Skin epidermis (tissue), 12 donors: Measurements from ENCODE around the gene THBS2.
"Not testable (repeated sequence)": the region's sequence is repeated elsewhere in the genome, so short reads cannot be mapped to it uniquely, and the experiment has no call there.

Experiments used
- H3K27ac ChIP-seq, 21 experiments: fragments of 200-600 bp; sonication (generic) in 11 of 21; one replicate each; pipeline ENCODE4 v1.5.0; 2020; ENCODE audit warnings: mild to moderate bottlenecking in 3 of 21, inconsistent platforms in 2 of 21, moderate library complexity in 2 of 21
- H3K4me3 ChIP-seq, 7 experiments: fragments of 200-600 bp; sonication (generic) in 2 of 7; one replicate each; pipeline ENCODE4 v1.5.0; 2020; ENCODE audit warnings: inconsistent platforms in 2 of 7, mild to moderate bottlenecking in 2 of 7, moderate library complexity in 1 of 7

THBS2 gene

GRCh38 chr6:169217972-169218371 is 35.7 kb downstream of the THBS2 start:
- Histone ChIP-seq H3K4me3 (no peak overlapping the region), H3K27ac (no peak overlapping the region)

GRCh38 chr6:169216830-169217229 is 36.8 kb downstream of the THBS2 start:
- Histone ChIP-seq H3K4me3 (no peak overlapping the region), H3K27ac (peak overlapping the region in 3 of 21 experiments; percentile 4 to 22 (median 6))

GRCh38 chr6:169215201-169215681 is 38.4 kb downstream of the THBS2 start:
- Histone ChIP-seq H3K27ac (peak overlapping the region in 20 of 21 experiments; percentile 14 to 95 (median 84)), H3K4me3 (no peak overlapping the region)

DNA sequence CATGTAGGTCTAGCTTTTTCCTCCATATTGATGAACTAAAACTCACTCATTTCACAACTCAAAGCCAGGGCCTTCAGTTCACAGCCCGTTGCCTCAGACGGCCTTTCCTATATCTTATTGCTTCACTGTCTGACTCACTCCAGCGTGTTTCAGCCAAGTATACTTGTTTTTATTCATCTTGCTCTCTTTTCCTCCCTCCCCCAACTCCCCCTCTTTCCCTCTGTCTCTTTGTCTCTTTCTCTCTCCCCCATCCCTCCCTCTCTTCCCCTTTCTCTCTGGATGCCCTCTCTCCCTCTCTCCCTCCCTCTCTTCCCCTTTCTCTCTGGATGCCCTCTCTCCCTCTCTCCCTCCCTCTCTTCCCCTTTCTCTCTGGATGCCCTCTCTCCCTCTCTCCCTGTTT is 38.9 kb downstream of the THBS2 start:
- H3K4me3 ChIP-seq, result not testable (repeated sequence)
- peak overlapping the region in 20 of 21 experiments; percentile 34 to 95 (median 85) for H3K27ac ChIP-seq

- H3K27ac ChIP-seq, result peak overlapping the region in 19 of 21 experiments; percentile 74 to 95 (median 85)
- peak overlapping the region in 1 of 7 experiments; percentile 41 for H3K4me3 ChIP-seq
Measured at GRCh38 chr6:169213814-169214520, 39.7 kb downstream of the THBS2 start.

- Histone ChIP-seq H3K27ac (peak overlapping the region in 20 of 21 experiments; percentile 36 to 95 (median 85)), H3K4me3 (peak overlapping the region in 6 of 7 experiments; percentile 3 to 41 (median 18))
Measured at GRCh38 chr6:169212897-169213813, 40.5 kb downstream of the THBS2 start.

DNA sequence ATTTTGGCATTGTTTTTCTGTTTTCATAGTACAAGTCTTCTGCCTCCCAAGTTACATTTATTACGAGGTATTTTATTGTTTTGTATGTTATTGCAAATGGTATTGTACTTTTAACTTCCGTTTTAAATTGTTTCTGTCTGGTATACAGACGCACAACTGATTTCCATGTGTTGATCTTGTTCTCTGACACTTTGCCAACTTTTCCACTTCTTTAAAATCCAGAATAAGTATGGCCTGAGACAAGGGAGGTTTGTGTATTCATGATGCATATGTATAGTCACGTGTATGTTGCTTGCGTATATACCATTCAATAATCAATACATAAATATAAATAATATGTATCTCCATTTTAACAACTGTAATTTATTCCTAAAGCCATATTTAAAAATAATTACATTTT is 41.2 kb downstream of the THBS2 start:
- H3K4me3 ChIP-seq, result peak overlapping the region in 3 of 7 experiments; percentile 4 to 41 (median 26)

DNA sequence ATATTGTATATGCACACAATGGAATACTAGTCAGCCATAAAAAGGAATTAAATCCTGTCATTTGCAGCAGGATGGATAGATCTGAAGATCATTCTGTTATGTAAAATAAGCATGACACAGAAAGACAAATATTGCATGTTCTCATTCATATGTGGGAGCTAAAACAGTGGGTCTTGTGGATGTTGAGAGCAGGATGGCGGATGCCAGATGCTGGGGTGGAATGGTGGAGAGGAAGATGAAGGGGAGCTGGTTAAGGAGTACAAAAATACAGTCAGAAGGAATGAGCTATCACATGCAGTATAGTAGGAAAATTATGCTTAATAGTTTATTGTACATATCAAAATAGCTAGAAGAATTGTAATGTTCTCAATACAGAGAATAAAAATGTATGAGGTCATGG is 41.8 kb downstream of the THBS2 start:
- H3K4me3 ChIP-seq, result no peak overlapping the region

More for the DNA sequence above, 41.2 kb downstream of the THBS2 start:
- peak overlapping the region in 15 of 21 experiments; percentile 32 to 95 (median 85) for H3K27ac ChIP-seq

GRCh38 chr6:169210611-169211010 is 43.0 kb downstream of the THBS2 start:
- H3K4me3 ChIP-seq, result no peak overlapping the region
- no peak overlapping the region for H3K27ac ChIP-seq

More for the DNA sequence above, 41.8 kb downstream of the THBS2 start:
- peak overlapping the region in 1 of 21 experiments; percentile 84 for H3K27ac ChIP-seq

DNA sequence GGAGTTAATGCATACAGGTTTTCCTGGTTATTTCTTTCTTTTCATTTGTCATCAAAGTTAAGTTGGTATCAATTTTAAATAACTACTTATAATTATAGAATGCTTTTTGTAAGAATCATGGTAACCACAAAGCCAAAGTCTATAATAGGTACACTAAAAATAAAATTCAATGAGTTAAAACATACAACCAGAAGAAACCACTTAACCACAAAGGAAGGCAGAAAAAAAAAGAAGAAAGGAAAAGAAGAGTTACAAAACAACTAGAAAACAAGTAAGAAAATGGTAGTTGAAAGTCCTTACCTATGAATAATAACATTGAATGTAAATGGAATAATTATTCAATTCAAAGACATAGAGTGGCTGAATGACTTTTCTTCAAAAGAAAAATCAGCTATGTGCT is 45.6 kb downstream of the THBS2 start:
- Histone ChIP-seq H3K27ac (no peak overlapping the region), H3K4me3 (no peak overlapping the region)

DNA sequence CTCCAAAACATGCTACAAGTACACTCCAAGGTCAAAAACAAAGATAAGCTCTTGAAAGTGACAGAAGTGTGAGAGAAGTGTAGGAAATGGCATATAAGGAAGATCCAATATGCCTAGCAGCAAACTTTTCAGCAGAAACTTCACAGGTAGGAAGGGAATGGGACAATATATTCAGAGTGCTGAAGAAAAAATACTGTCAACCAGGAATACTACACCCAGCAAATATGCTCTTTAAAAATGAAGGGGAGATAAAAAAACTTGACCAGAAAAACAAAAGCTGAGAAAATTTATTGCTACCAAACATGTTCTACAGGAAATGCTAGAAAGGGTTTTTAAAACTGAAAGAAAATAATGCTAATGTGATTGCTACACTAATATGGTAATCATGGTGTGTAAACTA is 46.2 kb downstream of the THBS2 start:
- Histone ChIP-seq H3K4me3 (no peak overlapping the region), H3K27ac (no peak overlapping the region)

GRCh38 chr6:169205176-169206160 is 48.2 kb downstream of the THBS2 start:
- H3K4me3 ChIP-seq, result no peak overlapping the region
- H3K27ac ChIP-seq, result peak overlapping the region in 10 of 21 experiments; percentile 11 to 69 (median 33)

DNA sequence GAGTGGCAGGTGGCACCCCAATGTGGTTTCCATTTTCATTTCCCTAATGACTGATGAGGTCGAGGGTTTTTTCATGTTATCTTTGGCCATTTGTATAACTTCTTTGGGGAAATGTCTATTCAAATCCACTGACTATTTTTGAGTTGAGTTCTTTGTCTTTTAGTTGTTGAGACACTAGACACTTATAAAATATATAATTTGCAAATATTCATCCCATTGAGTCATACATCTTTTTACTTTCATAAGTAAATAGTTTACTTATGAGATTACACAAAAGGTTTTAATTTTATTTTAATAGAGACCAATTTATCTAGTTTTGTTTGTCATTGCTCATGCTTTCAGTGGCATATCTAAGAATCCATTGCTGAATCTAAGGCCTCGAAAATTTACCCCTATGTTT is 49.5 kb downstream of the THBS2 start:
- Histone ChIP-seq H3K27ac (peak overlapping the region in 3 of 21 experiments; percentile 43 to 69 (median 45)), H3K4me3 (no peak overlapping the region)

GRCh38 chr6:169201985-169202384 is 51.7 kb downstream of the THBS2 start:
- Histone ChIP-seq H3K27ac (no peak overlapping the region), H3K4me3 (no peak overlapping the region)

DNA sequence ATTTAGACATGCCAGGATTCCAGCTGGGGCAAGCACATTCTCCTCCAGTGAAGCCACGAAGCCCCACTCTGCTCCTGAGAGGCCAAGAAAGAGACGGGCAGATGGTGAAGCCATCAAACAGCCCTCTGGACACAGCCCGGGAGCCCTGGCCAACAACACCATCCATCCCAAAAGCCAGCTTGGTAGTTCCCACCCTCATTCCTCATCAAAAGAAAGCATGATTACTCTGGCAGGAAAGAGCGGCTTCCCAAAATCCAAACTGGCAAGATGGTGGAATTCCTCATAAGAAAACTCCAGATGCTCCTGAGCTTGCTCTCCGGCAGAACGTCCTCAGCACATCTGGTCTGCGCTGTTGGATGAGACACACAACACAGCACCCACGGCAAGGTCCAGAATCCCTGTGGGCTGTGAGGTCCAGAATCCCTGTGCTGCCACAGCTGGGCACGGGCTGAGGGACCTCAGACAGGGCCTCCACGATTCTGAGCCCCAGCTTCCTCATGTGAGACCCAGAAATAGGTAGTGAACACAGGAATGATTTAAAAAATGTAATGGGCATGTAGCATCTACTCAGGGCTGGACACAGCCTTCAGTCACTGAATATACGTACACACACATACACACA is 52.6 kb downstream of the THBS2 start:
- Histone ChIP-seq H3K4me3 (no peak overlapping the region), H3K27ac (peak overlapping the region in 3 of 21 experiments; percentile 15 to 37 (median 36))

- H3K27ac ChIP-seq, result no peak overlapping the region
- H3K4me3 ChIP-seq, result no peak overlapping the region
Measured at GRCh38 chr6:169199625-169200335, 53.9 kb downstream of the THBS2 start.

DNA sequence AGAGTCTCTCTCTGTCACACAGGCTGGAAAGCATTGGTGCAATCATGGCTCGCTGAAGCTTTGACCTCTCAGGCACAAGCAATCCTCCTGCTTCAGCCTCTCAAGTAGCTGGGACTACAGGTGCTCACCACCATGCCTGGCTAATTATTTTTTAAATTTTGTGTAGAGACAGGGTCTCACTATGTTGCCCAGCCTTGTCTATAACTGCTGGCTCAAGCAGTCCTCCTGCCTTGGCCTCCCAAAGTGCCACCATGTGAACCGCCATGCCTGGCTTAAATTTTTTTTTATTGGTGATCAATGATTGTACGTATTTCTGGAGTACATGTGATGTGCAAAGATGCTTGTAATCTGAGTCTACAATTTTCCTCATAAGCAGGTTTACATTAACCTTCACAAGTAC is 54.8 kb downstream of the THBS2 start:
- no peak overlapping the region for H3K4me3 ChIP-seq
- no peak overlapping the region for H3K27ac ChIP-seq

DNA sequence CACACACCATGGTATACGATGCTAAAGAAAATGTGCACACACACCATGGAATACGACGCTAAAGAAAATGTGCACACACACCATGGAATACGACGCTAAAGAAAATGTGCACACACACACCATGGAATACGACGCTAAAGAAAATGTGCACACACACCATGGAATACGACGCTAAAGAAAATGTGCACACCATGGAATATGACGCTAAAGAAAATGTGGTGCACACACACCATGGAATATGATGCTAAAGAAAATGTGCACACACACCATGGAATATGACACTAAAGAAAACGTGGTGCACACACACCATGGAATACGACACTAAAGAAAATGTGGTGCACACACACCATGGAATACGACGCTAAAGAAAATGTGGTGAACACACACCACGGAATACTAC is 55.7 kb downstream of the THBS2 start:
- not testable (repeated sequence) for H3K27ac ChIP-seq, H3K4me3 ChIP-seq
